K562 (cell line): Measurements from ENCODE around the gene KCNA1. TPM values are rescaled to one million over a fixed set of nuclear protein-coding genes. Genes with fewer than 3 reads are reported as not detected.

Experiments
- ATAC-seq: fragments of 200-7000 bp; cut with Tn5 transposase; 3 replicates; pipeline ENCODE4 v1.9.1; 2020; ENCODE audit warnings: moderate library complexity
- BruUV-seq: library from RNA; stranded (reverse); fragments of 400-500 nt; replicated peaks from 2 replicates; lab custom pipeline; 2021; lab: Mats Ljungman, UMichigan
- CTCF ChIA-PET: fragments of 300-600 bp; formaldehyde crosslinking; extraction: SDS; loops from one replicate; lab custom pipeline; 2021; ENCODE audit warnings: low intra/inter-chr PET ratio; lab: Yijun Ruan, JAX
- POLR2A ChIA-PET: fragments of 300-600, 350-650 bp; sonication (Branson Sonifier 250); formaldehyde crosslinking; extraction: SDS; loops from one replicate; lab custom pipeline; 2021; ENCODE audit warnings: antibody characterized with exemption, inconsistent platforms; lab: Yijun Ruan, JAX
- DNase-seq, 4 experiments: peaks; one replicate each; pipeline versions ENCODE4 v3.0.0 to v3.0.0-alpha.2; 2011 to 2018; ENCODE audit warnings: low spot score in 3 of 4, mixed read lengths in 3 of 4; ENCODE audit errors: extremely low read depth in 1 of 4
- FAIRE-seq: peaks from 2 replicates; lab custom pipeline; 2011; peaks lifted over from hg19 to GRCh38; lab: Jason Lieb, UNC
- H2AFZ ChIP-seq: 2 replicates; pipeline ENCODE4 v1.6.0; 2011; ENCODE audit warnings: low read depth, low read length, control low read depth, inconsistent platforms
- H3K27ac ChIP-seq: fragments of 200-600 bp; 3 replicates; pipeline ENCODE4 v1.8.0; 2011; ENCODE audit warnings: low read depth, mild to moderate bottlenecking, control low read depth, inconsistent platforms, low read length, moderate library complexity, mixed read lengths; ENCODE audit errors: extremely low read depth
- H3K27me3 ChIP-seq, 2 experiments: fragments of 300-600 bp in 1 of 2; 2 replicates in 1 of 2; 3 replicates in 1 of 2; pipeline versions ENCODE4 v1.6.0 to v1.8.0; 2011; ENCODE audit warnings: inconsistent platforms in 2 of 2, low read length in 2 of 2, mild to moderate bottlenecking in 1 of 2, mixed read lengths in 1 of 2, moderate library complexity in 1 of 2; ENCODE audit not compliant: control insufficient read depth in 2 of 2, insufficient read depth in 2 of 2
- H3K36me3 ChIP-seq: fragments of 300-600 bp; 3 replicates; pipeline ENCODE4 v1.8.0; 2011; ENCODE audit warnings: mild to moderate bottlenecking, low read length, inconsistent platforms; ENCODE audit not compliant: control insufficient read depth, insufficient read depth
- H3K4me1 ChIP-seq, 2 experiments: fragments of 200-600 bp in 1 of 2; replicated peaks in 1 of 2; 2 replicates in 1 of 2; 3 replicates in 1 of 2; pipeline versions ENCODE4 v1.5.1 to v1.8.0; 2011; ENCODE audit warnings: inconsistent platforms in 2 of 2, low read length in 2 of 2, mild to moderate bottlenecking in 1 of 2, mixed read lengths in 1 of 2, moderate library complexity in 1 of 2; ENCODE audit not compliant: control insufficient read depth in 2 of 2, insufficient read depth in 2 of 2
- H3K4me2 ChIP-seq: 2 replicates; pipeline ENCODE4 v1.6.1; 2011; ENCODE audit warnings: low read length, control low read depth, inconsistent platforms, mixed read lengths; ENCODE audit not compliant: insufficient read depth
- H3K4me3 ChIP-seq: fragments of 200-600 bp; sonication (generic), shearing (Covaris generic); 2 replicates; pipeline ENCODE4 v1.5.1; 2016; ENCODE audit warnings: control low read depth, inconsistent platforms
- H3K79me2 ChIP-seq: fragments of 200-600 bp; 3 replicates; pipeline ENCODE4 v1.8.0; 2011; ENCODE audit warnings: low read length, inconsistent platforms; ENCODE audit not compliant: control insufficient read depth, insufficient read depth
- H3K9ac ChIP-seq, 2 experiments: 2 replicates each; pipeline versions ENCODE4 v1.6.0 to v1.6.1; 2011; ENCODE audit warnings: low read depth in 2 of 2, low read length in 2 of 2, control low read depth in 1 of 2, inconsistent platforms in 1 of 2, mild to moderate bottlenecking in 1 of 2, mixed read lengths in 1 of 2; ENCODE audit not compliant: insufficient read depth in 1 of 2
- H3K9me1 ChIP-seq: one replicate; pipeline ENCODE4 v1.6.0; 2011; ENCODE audit warnings: inconsistent platforms, mild to moderate bottlenecking, low read length, moderate library complexity; ENCODE audit not compliant: control insufficient read depth, insufficient read depth
- H3K9me3 ChIP-seq: replicated peaks from 2 replicates; pipeline ENCODE4 v1.5.1; 2011; ENCODE audit warnings: low read depth, low read length, inconsistent platforms; ENCODE audit not compliant: control insufficient read depth, insufficient read depth
- H4K20me1 ChIP-seq: replicated peaks from 2 replicates; pipeline ENCODE4 v1.6.1; 2011; ENCODE audit warnings: low read length, inconsistent platforms, mixed read lengths; ENCODE audit not compliant: control insufficient read depth, insufficient read depth
- BCOR ChIP-seq: fragments of 450-650 bp; IDR thresholded peaks from 2 replicates; pipeline ENCODE4 v1.6.1; 2016
- CBX8 ChIP-seq: fragments of 200-600 bp; sonication (generic); IDR thresholded peaks from 2 replicates; pipeline ENCODE4 v1.6.1; 2012; ENCODE audit warnings: borderline replicate concordance, mixed run types, low read depth, mild to moderate bottlenecking, moderate library complexity, mixed read lengths, low read length, control low read depth, inconsistent platforms; ENCODE audit not compliant: poor library complexity, severe bottlenecking; ENCODE audit errors: extremely low read depth
- CREM ChIP-seq: IDR thresholded peaks from 2 replicates; pipeline ENCODE4 v1.6.1; 2014; ENCODE audit warnings: antibody characterized with exemption, low read depth
- DNMT1 ChIP-seq: fragments of 450-650 bp; IDR thresholded peaks from 2 replicates; pipeline ENCODE4 v1.6.1; 2016; ENCODE audit warnings: antibody characterized with exemption, mild to moderate bottlenecking
- EP400 ChIP-seq: fragments of 450-650 bp; IDR thresholded peaks from 2 replicates; pipeline ENCODE4 v1.6.1; 2017; ENCODE audit warnings: antibody characterized with exemption, mild to moderate bottlenecking, moderate library complexity
- KLF16 ChIP-seq: IDR thresholded peaks from 2 replicates; pipeline ENCODE4 v1.6.1; 2016; ENCODE audit warnings: antibody characterized with exemption
- MEF2A ChIP-seq: IDR thresholded peaks from 2 replicates; pipeline ENCODE4 v1.6.1; 2011; ENCODE audit warnings: low read depth, mild to moderate bottlenecking, low read length, moderate library complexity; ENCODE audit not compliant: control insufficient read depth
- RFX7 ChIP-seq: fragments of 250-450 bp; sonication (Bioruptor Pico); IDR thresholded peaks from 2 replicates; pipeline ENCODE4 v1.5.1; 2021; ENCODE audit warnings: mild to moderate bottlenecking
- TEAD1 ChIP-seq, 2 experiments: fragments of 450-650 bp in 1 of 2; sonication (generic) in 1 of 2; formaldehyde crosslinking; IDR thresholded peaks; 2 replicates each; pipeline versions ENCODE4 v1.4.0 to v1.8.0; 2020 to 2022; ENCODE audit warnings: mild to moderate bottlenecking in 2 of 2, missing genetic modification reagents in 1 of 2
- U2AF1 ChIP-seq: fragments of 200-400 bp; formaldehyde crosslinking; optimal IDR thresholded peaks from 2 replicates; pipeline ENCODE3; 2017; ENCODE audit warnings: mild to moderate bottlenecking, low read depth, low read length, moderate library complexity
- ZNF121 ChIP-seq: sonication (generic); formaldehyde crosslinking; conservative IDR thresholded peaks from 2 replicates; pipeline ENCODE4 v1.8.0; 2022; ENCODE audit warnings: missing genetic modification reagents
- WGBS: fragments of 100-300 bp; shearing (Covaris generic); methylation state at CpG from one replicate; pipeline ENCODE4 v1.1.6; 2016; ENCODE audit warnings: low coverage, mixed read lengths; ENCODE audit not compliant: insufficient coverage; ENCODE audit errors: missing lambda C conversion rate; 5-methylcytosine and 5-hydroxymethylcytosine counted together
- in situ Hi-C: fragments of 300-500 bp; cut with MboI; formaldehyde crosslinking; loops from 4 replicates; pipeline ENCODE4 v1.15.0; 2018; ENCODE audit warnings: inconsistent platforms, mixed read lengths
- intact Hi-C: fragments of 100-400 bp; cut with micrococcal nuclease; formaldehyde crosslinking; loops from 2 replicates; pipeline ENCODE4 v1.14.2; 2022
- polyA plus RNA-seq, 8 experiments: library from polyadenylated mRNA; depleted of rRNA in 4 of 8; stranded (reverse) in 5 of 8; unstranded in 3 of 8; fragments of >200 nt; fragmentation: Nextera tagmentation in 2 of 8; fragmentation: Illumina TruSeq in 1 of 8; extraction: Ambion mirVana in 2 of 8; extraction: Trizol in 1 of 8; gene quantifications; 2 replicates each; pipeline versions ENCODE4 v1.2.1 to v1.2.3, GENCODE V29; 2011 to 2014; ENCODE audit warnings: inconsistent platforms in 1 of 8, missing spikeins in 1 of 8
- total RNA-seq, 7 experiments: library from RNA; depleted of rRNA in 6 of 7; stranded (reverse); fragments of >200 nt in 6 of 7; fragmentation: Illumina TruSeq in 2 of 7; extraction: Trizol in 2 of 7; gene quantifications; 2 replicates each; pipeline versions ENCODE4 v1.2.1 to v1.2.3, GENCODE V29; 2011 to 2021; ENCODE audit warnings: low replicate concordance in 1 of 7
- TF ChIP-seq, protein P1 (sequence below): fragments of 450-650 bp; formaldehyde crosslinking; IDR thresholded peaks from 2 replicates; pipeline ENCODE4 v1.4.0; 2020; ENCODE audit warnings: mild to moderate bottlenecking
- TF ChIP-seq, protein P2 (sequence below): sonication (generic); formaldehyde crosslinking; IDR thresholded peaks from 2 replicates; pipeline ENCODE4 v1.8.1; 2022; ENCODE audit warnings: missing genetic modification reagents
- TF ChIP-seq, protein P3 (sequence below), 2 experiments: fragments of 450-650 bp in 1 of 2; sonication (generic) in 1 of 2; formaldehyde crosslinking; conservative IDR thresholded peaks; 2 replicates each; pipeline versions ENCODE4 v1.4.0 to v1.8.1; 2020 to 2022; ENCODE audit warnings: mild to moderate bottlenecking in 1 of 2, missing genetic modification reagents in 1 of 2

Gene KCNA1
- total and polyA plus RNA-seq, 9 of the 15 experiments (the other 6 are each of a cell fraction or from before 2014, with no cell fraction given), result not detected

DNA sequence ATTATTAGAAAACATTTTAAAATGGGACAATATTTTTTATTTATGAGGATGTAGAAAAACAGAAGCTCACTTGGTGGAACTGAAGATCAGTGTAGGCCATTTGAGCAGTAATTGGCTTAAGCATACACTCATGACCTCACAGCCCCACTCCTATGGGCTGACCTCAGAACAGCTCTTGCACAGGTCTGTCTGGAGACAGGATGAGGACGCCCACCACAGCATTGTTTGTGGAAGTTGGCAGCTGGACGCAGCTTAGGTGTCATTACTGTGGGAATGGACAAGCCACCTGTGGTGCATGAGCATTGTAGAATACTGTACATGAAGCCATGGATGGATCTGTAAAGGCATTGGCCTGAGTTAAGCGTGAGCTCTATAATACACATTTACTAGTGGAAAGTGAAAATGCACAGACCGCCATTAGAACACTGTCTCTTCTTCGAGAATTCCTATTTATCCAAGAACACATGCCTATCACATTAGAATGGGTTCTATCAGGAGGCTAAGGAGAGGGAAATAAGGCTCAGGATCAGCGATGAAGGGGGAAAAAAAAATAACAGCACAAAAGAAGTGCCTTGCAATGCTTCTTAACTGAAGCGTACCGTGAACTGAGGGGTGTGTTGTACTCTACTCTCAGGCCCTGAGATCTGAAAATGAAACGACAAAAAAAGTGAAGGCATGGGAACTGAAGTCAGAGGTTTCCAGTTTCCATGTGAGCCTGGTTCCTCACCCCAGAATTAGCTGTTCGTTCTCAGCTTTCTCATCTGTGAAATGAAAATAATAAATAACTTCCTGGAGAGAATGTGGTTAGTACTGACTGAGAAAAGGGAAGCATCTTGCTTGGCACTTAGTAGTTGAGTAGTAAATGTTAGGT is 33.6 kb downstream of the KCNA1 start (continued):
- TF ChIP-seq, protein P1, sequence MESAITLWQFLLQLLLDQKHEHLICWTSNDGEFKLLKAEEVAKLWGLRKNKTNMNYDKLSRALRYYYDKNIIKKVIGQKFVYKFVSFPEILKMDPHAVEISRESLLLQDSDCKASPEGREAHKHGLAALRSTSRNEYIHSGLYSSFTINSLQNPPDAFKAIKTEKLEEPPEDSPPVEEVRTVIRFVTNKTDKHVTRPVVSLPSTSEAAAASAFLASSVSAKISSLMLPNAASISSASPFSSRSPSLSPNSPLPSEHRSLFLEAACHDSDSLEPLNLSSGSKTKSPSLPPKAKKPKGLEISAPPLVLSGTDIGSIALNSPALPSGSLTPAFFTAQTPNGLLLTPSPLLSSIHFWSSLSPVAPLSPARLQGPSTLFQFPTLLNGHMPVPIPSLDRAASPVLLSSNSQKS, result no peak
- TF ChIP-seq, protein P2, sequence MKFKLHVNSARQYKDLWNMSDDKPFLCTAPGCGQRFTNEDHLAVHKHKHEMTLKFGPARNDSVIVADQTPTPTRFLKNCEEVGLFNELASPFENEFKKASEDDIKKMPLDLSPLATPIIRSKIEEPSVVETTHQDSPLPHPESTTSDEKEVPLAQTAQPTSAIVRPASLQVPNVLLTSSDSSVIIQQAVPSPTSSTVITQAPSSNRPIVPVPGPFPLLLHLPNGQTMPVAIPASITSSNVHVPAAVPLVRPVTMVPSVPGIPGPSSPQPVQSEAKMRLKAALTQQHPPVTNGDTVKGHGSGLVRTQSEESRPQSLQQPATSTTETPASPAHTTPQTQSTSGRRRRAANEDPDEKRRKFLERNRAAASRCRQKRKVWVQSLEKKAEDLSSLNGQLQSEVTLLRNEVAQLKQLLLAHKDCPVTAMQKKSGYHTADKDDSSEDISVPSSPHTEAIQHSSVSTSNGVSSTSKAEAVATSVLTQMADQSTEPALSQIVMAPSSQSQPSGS (CRISPR knock-in tag), result no peak
- TF ChIP-seq KLF16 (no peak), CBX8 (no peak), BCOR (no peak), RFX7 (CRISPR knock-in tag) (no peak), DNMT1 (no peak), TEAD1 (CRISPR knock-in tag; IDR thresholded peaks at IDR 0.05) (no peak)

DNA sequence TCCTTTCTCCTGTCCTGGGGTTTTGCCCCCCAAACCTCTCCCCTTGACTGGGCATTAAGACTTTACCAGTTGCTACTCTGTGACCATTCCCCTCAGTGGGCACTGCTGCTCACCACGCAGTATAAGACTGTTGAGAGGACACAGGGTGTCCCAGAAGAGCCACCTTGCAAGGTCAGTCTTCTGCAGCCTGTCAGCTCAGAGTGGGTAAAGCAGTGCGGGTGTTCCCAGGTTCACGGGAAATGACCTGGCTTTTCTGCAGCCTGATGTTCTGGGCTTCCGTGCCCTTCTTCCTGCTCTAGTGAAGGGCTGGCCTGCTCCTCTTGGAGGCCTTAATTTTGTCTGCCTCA is 34.2 kb downstream of the KCNA1 start:
- Histone ChIP-seq H2AFZ (no peak overlapping the region), H3K27me3 (peaks cover 0 to 9% of the 10 kb centered on the region in 2 experiments; a peak in 1 of 5 replicates), H4K20me1 (no peaks in the 10 kb centered on the region), H3K4me1 (no peaks in the 10 kb centered on the region), H3K4me3 (no peak overlapping the region), H3K4me2 (no peak overlapping the region), H3K79me2 (no peaks in the 10 kb centered on the region), H3K36me3 (no peaks in the 10 kb centered on the region), H3K9me1 (no peaks in the 10 kb centered on the region), H3K9ac (no peak overlapping the region), H3K27ac (no peak overlapping the region), H3K9me3 (no peaks in the 10 kb centered on the region)
- 0% methylated on average over 4 of the region's 4 CpGs for WGBS
- POLR2A ChIA-PET, result no interaction called here
- CTCF ChIA-PET, result no interaction called here
- BruUV-seq, result no TSS peak
- TF ChIP-seq CREM, result no peak
- TF ChIP-seq, protein P3, sequence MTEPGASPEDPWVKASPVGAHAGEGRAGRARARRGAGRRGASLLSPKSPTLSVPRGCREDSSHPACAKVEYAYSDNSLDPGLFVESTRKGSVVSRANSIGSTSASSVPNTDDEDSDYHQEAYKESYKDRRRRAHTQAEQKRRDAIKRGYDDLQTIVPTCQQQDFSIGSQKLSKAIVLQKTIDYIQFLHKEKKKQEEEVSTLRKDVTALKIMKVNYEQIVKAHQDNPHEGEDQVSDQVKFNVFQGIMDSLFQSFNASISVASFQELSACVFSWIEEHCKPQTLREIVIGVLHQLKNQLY (CRISPR knock-in tag; conservative IDR thresholded peaks at IDR 0.05), result no peak
- no peak for TF ChIP-seq U2AF1
- TF ChIP-seq BCOR, result no peak
- TF ChIP-seq MEF2A, result no peak
- TF ChIP-seq EP400, result no peak
- no peak for TF ChIP-seq ZNF121 (CRISPR knock-in tag)
- no peak for FAIRE-seq
- no peak for ATAC-seq
- in situ Hi-C loops (no loop called here), intact Hi-C loops (no loop called here)
- no peak for DNase-seq
